ENCODE measurements around the gene TM9SF3.

Gene TM9SF3

DNA sequence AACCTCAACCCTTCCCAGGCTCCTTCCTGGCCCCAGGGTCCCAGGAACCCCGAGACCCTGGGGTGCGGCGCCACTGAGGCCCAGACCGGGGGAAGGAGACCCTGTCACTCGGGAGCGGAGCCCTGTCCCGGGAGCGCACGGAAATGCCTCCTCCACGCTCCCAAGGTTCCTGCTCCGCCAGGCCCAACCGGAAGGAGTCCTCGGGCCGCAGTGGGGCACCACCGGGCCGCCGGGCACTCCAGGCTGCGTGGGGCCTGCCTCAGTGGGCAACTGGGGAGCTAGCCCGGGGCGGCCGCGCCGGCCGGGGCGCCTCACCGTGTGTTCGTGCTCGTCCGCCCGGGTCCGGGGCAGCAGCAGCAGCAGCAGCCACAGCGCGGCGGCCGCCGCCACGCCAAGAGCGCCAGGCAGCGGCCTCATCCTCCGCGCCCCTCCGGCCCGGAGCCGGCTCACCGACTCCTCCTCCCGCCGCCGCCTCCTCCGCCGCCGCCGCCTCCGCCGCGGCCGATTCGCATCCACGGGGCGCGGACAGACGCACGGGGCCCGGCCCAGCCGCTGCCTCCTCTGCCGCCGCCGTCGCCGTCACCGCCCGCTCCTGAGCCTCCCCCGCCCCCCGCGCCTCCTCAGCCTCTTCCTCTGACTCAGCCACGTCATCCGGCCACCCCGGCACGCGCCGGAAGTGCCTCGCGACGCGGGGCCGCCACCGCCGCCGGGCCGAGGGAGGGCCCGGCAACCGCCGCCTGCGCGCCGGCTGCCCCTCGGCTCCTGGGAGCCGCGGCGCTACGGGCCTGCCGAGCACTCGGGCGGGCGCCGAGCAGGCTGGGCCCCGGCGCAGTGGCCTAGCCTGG is at the start of gene TM9SF3:
TM9SF3 (minus strand) TSS at position 594 of the 845 bp plus-strand sequence; CDS start at position 417, 177 bp downstream.
- DNase-seq, result peak; percentile 44 to 64

DNA sequence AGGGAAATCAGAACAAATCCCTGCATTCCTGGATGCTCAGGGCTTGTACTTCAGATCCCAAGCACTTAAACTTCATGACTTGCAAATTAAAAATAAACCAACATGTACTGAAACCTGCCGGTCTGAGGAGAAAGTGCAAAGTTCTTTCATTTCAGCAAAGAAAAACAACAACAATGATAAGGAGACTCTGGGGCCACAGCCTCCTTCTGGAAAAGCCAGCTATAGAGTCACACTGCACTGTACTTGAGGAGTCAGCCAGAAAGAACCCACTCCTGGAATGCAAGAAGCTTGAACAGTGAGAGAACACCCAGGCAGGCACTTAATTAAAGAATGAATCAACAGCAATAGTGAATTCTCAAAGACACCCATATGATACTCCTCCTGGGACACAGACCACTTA is 49.7 kb upstream of the TM9SF3 start:
- no peak for DNase-seq

DNA sequence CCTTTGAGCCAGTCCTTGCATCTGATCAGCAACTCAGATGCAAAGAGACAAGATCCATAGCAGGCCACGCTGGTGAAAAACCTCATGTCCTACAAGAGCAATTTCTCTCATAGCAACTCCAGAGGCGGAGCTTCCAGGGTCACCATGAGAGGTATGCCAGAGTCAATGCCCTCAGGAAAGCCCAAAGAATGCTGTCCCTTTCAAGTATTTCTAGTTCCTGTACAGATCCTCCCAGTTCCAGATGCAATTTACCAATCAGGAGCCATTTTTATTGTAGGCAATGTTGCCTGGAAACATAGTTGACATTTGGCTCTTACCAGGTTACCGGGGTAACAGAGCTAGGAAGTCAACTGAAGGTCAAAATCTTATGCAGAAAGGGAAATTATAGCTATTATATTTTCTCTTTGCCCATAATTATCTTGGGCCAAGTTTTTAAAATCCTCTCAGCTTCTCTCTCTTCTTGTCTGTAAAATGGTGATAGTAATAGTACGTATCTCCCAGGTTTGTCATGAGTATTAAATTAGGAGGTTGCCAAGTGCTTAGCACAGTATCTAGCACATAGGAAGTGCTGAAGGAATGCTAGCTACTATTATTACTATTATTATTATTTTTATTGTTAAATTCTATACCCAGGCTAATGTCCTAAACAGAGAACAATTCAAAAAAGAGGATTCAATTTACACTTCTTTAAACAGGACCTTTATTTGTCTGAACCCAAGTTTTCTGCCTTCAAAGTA is 46.3 kb upstream of the TM9SF3 start:
- DNase-seq, result no peak

DNA sequence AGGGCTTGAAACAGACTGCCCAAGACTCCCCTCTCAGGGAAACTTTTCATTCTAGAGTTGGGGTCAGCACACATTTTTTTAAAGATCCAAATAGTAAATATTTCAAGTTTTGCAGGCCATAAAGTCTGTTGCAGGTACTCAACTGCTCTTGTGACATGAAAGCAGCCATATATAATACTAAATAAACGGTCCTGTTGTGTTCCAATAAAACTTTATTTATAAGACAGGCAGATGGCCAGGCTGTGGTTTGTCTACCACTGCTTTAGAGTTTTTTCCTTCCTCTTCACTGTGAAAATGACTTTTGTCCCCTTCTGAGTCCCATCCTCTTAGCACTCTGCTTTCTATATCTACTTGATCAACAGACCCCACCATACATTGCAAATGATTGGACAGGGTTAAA is 40.5 kb upstream of the TM9SF3 start:
- no peak for DNase-seq

DNA sequence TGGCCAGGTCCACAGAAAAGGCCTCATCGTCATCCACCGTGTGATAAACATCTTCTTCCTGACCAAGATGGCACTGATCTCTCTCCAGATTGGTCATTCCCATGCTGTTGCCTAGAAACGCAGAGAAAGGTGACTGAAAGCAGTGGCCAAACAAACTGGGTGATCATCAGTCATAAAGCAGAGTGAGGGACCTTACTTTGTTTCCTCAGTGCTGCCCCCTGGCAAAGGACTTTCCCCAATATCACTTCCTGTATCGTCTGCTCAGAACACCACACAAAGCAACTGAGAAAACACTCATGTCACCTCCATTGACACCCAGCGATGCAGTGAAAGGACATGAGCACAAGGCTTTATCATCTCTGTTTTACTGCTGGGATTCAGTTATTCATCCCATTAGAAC is 40.0 kb upstream of the TM9SF3 start:
- no peak for DNase-seq

DNA sequence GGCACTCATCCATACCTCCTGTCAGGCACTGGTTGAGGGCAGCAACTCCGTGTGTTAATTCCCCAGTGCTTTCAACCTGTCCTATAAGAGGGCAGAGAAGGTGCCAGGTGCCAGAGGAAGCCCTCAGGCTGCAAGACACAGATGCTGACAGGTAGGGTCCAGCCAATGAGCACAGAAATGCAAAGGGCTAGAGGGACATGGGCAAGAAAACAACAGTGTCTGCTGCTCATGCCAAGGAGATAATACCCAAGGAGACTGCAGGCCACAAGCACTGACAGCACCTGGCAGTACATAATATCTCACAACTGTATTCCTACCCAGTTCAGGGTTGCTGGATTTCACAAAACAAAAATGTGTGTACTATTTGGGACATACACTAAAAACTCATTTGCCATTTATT is 38.4 kb upstream of the TM9SF3 start:
- DNase-seq, result no peak

DNA sequence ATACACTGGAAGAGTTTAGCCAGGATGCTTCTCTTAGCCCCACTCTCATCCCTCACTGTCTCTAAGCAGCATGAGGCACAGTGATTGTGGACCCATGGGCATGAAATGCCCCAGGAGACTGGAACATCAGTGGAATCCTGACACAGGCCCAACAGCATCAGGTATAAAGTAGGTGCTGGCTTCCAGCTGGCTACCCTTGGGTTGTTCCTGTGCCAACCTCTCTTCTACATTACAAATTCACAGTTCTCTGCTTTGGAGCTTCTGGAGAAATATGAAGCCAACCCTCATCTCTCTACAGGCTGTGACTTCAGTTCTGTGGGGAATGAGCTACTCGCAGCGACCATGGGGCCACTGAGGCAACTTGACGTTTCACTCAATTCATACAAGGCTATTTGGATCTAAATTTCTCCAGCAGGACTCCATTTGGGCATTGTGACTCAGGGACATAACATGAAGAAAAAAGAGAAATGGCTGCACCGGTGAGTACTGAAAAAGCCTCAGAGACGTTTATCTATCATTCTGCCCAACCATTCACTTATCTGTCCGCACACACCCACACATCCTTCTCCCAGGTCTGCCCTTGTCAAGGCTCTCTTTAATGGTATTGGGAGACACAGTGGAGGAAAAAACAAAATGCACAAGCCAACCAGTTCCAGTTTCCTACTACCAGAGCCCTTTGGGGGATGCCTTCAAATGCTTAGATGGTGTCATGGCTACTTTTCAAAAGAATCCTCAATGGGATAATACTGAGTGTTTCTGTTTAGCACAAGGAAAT is 35.4 kb upstream of the TM9SF3 start:
- no peak for DNase-seq

DNA sequence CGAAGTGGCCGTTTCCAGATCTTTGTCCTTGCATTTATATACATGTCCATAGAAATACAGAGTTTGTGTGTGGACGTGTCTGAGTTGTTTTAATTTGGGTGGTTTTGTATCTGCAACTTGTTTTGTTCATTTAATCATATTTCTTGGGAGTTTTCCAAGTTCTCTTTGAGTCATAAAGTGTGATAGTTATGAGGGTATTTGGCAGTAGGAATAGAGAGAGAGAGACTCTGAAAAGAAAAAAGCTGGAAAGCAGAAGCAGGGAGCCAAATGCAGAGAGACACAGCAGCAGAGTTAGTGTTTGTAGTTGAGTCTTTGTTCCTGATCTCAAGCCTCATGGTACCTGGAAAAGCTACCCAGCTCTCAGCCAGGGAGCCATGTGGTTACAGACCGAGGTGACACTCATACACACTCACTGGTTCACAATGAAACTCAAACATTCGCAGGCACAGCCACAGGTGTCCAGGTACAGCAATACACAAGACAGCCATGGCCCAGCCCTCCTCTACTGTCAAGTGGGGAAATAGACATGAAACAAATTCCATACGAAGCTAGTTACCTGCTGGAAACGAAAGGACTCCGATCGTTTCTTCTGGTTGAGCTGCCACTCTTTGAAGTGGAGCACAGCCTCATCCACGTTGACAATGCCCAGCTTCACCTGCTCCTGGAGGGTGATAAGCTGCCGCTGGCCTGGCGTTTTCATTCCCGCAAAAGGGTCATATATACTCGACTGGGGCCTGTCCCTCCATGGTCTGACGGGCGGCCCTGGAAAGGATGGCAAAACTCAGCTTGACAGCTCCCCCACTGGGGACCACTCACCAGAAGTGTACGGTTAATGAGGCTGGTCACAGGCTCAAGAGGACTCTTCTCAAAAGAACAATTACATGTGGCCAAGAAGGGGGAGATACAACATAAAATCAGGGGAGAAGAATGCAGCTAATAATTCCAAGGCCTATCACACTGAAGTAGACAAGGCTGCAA is 33.3 kb upstream of the TM9SF3 start:
- no peak for DNase-seq

DNA sequence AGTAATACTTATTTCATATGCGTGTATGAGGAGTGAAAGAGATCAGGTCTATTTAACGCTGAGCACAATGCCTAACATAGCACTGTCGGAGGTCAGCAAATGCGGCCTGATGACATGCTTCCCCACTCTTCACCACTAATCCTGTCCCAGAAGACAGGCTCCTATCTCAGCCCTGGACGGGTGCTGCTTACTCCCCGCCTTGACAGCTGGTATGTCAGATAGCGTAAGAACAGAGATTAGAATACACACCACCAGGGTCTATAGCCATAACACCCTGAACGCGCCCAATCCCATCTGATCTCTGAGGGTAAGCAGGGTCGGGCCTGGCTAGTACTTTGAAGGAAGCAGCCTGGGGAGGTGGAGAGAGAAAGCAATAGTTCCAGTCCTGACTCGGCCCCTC is 32.3 kb upstream of the TM9SF3 start:
- no peak for DNase-seq

DNA sequence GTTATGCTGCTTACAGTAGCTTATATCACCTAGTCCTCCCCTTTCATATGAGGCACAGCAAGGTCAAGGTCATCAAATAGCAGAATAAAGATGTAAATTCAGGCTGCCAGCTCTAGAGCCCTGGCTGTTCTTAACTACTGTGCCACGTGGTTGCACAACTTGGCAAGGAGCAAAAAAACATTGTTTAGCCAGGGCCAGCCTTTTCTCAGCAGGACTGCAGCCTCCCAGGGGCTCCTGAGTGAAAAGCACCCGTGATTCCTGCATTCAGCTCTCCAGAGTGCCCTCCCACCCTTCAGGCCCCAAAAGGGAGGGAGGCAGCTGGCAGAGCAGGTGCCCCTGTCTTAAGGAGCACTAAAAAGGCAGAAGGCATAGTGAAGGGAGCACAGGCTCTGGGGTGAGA is 31.8 kb upstream of the TM9SF3 start:
- no peak for DNase-seq

DNA sequence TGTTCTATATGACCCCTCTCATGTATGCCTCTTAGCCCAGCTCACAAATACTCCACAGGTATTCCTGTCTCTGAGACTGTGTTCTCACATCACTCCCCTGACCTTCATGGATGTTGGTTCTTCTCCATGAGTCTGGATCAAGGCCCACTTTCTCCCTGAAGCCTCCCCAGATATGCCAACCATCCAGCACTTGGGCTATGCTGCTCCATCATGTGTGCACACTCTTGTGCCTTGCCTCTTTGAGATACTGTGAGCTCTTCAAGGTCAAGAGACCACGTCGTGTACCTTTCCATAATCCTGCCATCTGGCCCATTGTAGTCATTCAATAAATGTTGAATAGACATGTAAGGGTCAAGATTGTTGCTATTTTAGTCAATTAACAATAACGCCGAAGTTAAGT is 30.1 kb upstream of the TM9SF3 start:
- no peak for DNase-seq

DNA sequence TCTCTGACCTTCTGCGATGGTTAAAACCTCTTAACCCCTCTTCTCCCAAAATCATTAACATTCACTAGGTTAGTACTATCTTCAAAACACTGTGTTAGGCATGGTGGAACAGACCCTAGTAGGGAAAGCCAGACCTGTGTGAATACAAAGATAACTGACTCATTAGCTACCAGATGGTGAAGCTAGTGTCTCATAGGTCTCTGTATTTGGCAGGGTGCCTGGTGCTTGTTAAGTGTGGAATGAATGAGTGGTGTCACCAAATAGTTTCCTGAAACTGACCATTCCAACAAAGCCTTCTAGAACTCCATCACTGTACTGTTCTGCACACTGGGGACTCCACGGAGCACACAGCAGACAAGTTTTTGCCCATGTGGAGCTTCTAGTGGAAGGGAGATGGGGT is 27.7 kb upstream of the TM9SF3 start:
- DNase-seq, result peak in 1 of 2 experiments; percentile 4

DNA sequence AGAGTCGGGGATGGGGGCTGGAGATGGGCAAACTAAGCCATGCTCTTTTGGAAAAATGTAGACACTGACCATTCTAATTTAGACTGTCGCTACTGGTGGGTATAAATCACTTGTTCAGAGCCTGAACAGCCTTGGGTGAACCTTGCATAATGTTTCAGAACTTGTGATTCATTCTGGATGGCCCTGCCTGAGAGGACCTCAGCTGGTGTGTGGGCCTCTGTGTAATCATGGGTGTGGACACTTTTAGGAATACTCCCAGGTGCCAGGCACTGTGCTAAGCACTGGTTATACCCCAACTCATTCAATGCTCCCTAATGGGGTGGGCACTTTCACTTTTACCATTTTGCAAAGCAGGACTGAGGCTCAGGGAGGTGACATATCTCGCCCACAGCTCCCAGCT is 26.8 kb upstream of the TM9SF3 start:
- DNase-seq, result no peak

DNA sequence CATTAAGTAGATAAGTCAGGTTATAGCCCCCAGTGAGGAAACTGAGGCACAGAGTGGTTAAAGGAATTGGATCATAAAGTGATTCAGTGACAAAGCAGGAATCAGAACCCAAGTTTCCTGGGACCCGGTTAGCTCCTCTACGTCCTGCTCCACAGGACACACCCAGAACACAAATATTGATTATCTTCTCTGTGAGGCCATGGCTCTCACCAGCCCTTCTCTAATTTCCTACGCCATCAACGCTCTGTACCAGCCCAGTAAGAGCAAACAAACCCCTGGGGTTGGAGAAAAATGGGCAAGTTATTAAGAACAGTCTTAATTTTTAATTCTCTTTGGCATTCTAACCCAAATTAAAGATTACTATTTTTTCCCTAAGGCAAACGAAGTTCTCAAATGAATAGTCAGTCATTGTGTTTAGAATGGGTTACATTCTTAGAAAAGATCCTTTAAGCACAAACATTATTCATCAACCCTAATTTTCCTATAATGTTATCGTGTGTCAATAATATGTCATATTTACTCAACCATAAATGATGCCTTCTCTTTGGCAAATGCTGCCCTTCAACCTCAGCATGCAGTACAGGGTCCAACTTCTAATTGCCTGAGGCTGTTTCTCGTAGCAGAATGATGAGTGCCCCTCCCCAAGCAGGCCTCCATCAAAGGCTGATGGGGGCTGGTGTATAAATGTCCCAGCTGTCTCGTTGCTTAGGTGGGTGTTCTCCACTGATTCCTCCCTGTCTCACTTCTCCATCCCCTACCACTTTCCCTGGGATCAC is 25.4 kb upstream of the TM9SF3 start:
- DNase-seq, result no peak

DNA sequence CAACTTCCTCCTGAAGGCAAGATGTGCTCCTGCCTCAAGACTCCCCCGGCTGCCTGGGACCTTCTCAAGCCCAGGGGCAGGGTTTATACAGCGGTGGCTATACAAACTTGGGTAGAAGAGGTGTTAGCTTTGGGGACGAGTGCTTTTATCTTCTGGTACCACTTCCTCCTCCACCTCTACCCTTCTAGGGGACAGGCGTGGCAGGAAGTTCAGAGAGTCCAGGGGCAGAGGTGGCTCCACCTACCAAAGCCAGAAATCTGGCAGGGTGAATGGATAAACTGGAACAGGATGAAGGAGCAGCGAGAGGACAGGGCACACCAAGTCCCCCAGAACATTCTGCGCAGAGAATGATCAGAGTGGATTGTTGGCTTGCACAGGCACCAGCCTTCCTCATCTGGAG is 24.0 kb upstream of the TM9SF3 start:
- no peak for DNase-seq

DNA sequence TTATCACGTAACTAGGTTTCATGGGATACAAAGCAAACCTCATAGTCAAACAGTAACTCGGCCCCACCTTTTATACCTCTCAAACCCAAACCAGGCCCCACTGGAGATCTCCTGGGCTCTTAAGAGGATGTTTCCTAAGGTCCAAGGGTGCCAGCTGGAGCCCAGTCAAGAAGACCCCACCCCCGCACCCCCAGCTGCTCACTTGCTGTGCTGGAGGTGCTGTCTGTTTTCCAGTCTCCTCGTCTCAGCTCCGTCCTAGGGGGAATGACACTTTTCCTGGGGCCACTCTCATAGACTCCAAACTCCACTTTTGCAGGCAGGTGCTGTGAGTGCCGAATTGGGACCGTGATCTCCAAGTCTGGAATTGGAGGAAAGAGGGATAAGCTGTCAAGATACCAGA is 22.7 kb upstream of the TM9SF3 start:
- DNase-seq, result no peak

DNA sequence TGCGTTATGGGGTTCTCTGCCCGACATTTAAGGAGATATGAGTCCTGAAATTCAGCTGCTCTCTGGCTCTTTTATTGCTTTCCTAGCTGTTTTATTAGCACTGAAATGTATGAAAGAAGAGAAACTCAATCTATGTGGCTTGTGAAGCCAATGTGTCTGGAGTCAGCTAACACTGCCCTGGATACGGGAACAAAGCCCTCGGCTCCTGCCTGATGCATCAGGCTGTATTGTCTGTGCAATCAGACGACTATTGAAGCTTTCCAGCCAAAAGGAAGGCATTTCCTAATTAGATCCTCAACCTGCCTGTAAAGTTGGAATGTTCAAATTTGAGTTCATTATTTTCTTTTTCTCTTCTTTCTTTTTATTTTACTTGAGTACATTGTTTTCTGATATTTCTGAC is 22.0 kb upstream of the TM9SF3 start:
- DNase-seq, result no peak

DNA sequence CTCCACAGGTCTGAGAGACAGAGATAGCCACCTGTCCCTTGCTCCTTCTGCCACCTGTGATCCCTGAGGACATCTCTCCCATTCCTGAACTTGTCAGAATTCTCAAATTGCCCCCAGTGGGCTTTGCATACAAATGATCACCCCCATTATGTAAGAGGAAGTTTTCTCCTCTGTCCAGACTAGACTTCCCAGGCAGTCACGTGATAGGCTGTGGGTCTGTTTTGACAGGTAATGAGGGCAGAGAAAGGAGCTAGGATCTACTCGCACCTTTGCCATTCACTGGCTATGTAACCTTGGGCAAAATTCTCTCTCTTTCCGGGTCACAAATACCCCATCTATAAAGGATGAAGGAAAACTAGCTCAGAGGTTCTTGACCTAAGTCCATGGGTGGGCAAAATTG is 21.4 kb upstream of the TM9SF3 start:
- DNase-seq, result no peak

DNA sequence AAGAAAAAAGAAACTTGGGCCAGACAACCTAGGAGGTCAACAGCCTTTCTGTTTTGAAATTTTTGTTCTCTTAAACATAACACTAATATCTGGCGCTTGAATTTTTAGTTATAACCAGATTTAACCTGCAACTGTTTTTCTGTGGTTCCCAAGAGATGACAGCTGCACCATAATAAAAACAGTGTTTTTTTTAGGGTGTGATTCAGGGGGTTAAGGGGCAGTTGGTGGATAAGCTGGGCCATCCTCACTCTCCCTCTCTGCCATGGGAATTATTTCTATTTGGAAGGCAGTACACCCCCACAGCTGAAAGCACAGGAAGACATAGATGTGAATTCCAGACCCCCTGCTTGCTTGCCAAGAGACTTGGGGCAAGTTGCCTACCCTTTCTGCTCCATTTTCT is 20.1 kb upstream of the TM9SF3 start:
- no peak for DNase-seq

DNA sequence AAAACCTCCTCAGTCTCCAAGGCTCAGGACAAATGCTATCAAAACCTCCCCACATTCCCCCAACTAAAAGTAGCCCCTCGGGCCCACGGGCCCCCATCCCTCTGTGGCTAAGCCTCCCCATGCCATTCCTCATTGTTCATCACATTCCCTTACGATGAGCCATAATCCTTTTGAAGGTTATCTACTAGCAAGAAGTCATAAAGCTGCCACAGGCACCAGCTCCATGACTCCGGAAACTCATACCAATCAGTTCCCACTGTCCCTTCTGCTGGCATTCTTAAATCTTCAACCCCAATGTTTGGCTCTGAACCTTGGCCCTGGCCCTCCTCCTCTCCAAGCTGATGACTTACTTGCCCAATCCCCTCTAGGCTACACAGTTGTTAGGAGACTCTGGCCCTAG is 19.4 kb upstream of the TM9SF3 start:
- DNase-seq, result peak in 1 of 2 experiments; percentile 6

DNA sequence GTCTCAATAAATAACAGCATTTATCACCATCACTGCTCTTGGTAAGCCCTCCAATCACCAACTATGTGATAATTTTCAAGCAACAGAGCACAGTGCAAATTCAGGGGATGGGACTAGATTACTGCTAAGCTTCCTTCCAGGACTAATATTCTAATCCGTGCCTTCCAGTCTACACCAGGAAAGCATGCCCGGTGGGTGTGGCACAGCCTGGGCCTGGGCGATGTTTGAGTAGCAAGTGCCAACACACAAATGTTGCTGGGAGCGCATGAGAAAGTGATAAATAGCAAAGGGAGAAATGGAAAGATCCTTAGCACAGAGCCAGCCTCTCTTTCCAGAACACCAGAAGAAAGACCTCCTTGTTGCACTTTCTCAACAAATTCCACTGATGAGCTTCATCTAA is 13.5 kb upstream of the TM9SF3 start:
- no peak for DNase-seq

DNA sequence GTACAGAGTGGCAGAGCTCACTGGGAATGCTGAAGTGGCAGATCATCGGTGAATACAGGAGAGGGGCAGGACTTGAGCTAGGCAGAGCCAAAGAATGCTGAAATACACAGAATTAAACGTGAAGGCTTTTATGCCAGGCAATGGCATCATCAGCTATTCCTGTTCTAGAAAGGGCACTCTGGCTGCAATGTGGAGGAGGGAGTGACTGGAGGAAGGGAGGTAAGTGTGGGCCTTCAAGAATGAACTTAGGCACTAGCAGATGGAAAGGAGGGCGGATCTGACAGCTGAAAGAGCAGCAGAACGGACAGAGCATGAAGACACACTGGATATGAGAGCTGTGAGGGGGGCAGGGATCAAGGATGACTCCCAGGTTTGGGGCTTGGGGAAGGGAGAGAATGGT is 12.0 kb upstream of the TM9SF3 start:
- no peak for DNase-seq
